GM12891 (cell line): ENCODE results near the gene PFDN2.

Experiments used
- POLR2A ChIP-seq: IDR thresholded peaks from 2 replicates; pipeline ENCODE4 v1.6.1; 2011; ENCODE audit warnings: low read depth, low read length, control low read depth
- POLR2AphosphoS5 ChIP-seq: IDR thresholded peaks from 2 replicates; pipeline ENCODE4 v1.6.1; 2011; ENCODE audit warnings: low read depth, low read length, control low read depth
- SPI1 ChIP-seq: IDR thresholded peaks from 2 replicates; pipeline ENCODE4 v1.6.1; 2011; ENCODE audit warnings: low read depth, low read length, control low read depth
- TAF1 ChIP-seq: IDR thresholded peaks from 2 replicates; pipeline ENCODE4 v1.6.1; 2011; ENCODE audit warnings: low read depth, low read length, control low read depth

- TF ChIP-seq POLR2AphosphoS5 (no peak), SPI1 (no peak), POLR2A (no peak), TAF1 (no peak)
Measured at GRCh38 chr1:161140755-161141400, 23.0 kb upstream of the PFDN2 start.
